Activated B cell treated with CpG ODN at 0.5 μM for 24 hours (primary cell): ENCODE measurements around the gene TUSC2. TPM values are rescaled to one million over a fixed set of nuclear protein-coding genes. Genes with fewer than 3 reads are reported as not detected.
"Not testable (repeated sequence)": the region's sequence is repeated elsewhere in the genome, so short reads cannot be mapped to it uniquely, and the experiment has no call there.

Experiments used
- ATAC-seq: fragments of 200-7000 bp; cut with Tn5 transposase; one replicate; pipeline ENCODE4 v1.10.0; 2021; ENCODE audit warnings: low read depth, mild to moderate bottlenecking, moderate library complexity
- CTCF ChIA-PET: fragments of 350-600 bp; sonication (Branson Sonifier 250); formaldehyde crosslinking; loops from one replicate; lab custom pipeline; 2021; ENCODE audit warnings: antibody characterized with exemption; lab: Charles Lee
- POLR2A ChIA-PET: fragments of 350-600 bp; sonication (Branson Sonifier 250); formaldehyde crosslinking; loops from one replicate; lab custom pipeline; 2021; ENCODE audit warnings: antibody characterized with exemption; lab: Charles Lee
- DNase-seq: peaks from one replicate; pipeline ENCODE4 v3.0.0; 2022
- H3K27ac Mint-ChIP-seq: one replicate; pipeline ENCODE4 v1.8.0; 2020; ENCODE audit warnings: mixed read lengths
- H3K27me3 Mint-ChIP-seq: one replicate; pipeline ENCODE4 v1.8.0; 2021; ENCODE audit warnings: mixed read lengths
- H3K36me3 Mint-ChIP-seq: one replicate; pipeline ENCODE4 v1.8.0; 2021; ENCODE audit warnings: low read depth, mixed read lengths
- H3K4me1 Mint-ChIP-seq: one replicate; pipeline ENCODE4 v1.8.0; 2021; ENCODE audit warnings: mixed read lengths
- H3K4me3 Mint-ChIP-seq: one replicate; pipeline ENCODE4 v1.8.0; 2020; ENCODE audit warnings: mild to moderate bottlenecking, mixed read lengths
- H3K9me3 Mint-ChIP-seq: one replicate; pipeline ENCODE4 v1.8.0; 2020; ENCODE audit warnings: mixed read lengths
- intact Hi-C: fragments of 100-400 bp; cut with micrococcal nuclease; formaldehyde crosslinking; loops from one replicate; pipeline ENCODE4 v1.15.1; 2024
- total RNA-seq: library from RNA; stranded (reverse); gene quantifications from 2 replicates; pipeline ENCODE4 v1.2.3, GENCODE V29; 2022
- TF ChIP-seq, protein P1 (sequence below): fragments of 200-600 bp; IDR thresholded peaks from one replicate; pipeline ENCODE4 v1.8.0; 2022; ENCODE audit warnings: antibody characterized with exemption, mild to moderate bottlenecking

The TUSC2 gene
- total RNA-seq, 1 donor from 2014 or later, result 33.4 TPM

DNA sequence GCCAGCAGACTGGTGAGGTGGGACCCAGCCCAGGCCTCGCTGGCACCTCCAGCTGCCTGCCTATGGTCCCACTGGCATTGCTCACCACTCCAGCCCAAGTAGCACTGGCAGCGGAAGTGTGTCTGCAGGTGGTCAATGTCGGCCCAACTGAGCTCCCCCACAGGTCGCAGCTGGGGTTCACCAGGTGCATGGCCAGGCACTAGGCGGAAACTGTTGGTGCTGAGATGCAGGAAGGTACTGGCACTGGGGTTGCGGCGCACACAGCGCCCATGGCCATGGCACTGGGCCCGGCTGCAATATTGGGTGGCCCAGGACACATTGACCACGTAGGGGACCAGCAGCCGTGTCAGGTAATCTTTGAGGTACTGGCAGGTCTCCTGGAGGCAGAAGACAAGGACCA, 9.9 kb downstream of the TUSC2 start:
- H3K27me3 Mint-ChIP-seq, result no peaks in the 10 kb centered on the region
- no peak overlapping the region for H3K27ac Mint-ChIP-seq
- H3K4me3 Mint-ChIP-seq, result no peak overlapping the region
- TF ChIP-seq, protein P1, sequence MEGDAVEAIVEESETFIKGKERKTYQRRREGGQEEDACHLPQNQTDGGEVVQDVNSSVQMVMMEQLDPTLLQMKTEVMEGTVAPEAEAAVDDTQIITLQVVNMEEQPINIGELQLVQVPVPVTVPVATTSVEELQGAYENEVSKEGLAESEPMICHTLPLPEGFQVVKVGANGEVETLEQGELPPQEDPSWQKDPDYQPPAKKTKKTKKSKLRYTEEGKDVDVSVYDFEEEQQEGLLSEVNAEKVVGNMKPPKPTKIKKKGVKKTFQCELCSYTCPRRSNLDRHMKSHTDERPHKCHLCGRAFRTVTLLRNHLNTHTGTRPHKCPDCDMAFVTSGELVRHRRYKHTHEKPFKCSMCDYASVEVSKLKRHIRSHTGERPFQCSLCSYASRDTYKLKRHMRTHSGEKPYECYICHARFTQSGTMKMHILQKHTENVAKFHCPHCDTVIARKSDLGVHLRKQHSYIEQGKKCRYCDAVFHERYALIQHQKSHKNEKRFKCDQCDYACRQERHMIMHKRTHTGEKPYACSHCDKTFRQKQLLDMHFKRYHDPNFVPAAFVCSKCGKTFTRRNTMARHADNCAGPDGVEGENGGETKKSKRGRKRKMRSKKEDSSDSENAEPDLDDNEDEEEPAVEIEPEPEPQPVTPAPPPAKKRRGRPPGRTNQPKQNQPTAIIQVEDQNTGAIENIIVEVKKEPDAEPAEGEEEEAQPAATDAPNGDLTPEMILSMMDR, result no peak
- peaks cover 38% of the 10 kb centered on the region for H3K4me1 Mint-ChIP-seq
- no peaks in the 10 kb centered on the region for H3K9me3 Mint-ChIP-seq
- DNase-seq (no peak), ATAC-seq (no peak)
- H3K36me3 Mint-ChIP-seq, result peaks cover 3% of the 10 kb centered on the region
- intact Hi-C loops, result no loop called here
- CTCF ChIA-PET, result interaction anchor here (1.6 kb wide), 1 partner anchor 19 kb away, joined by 3 read pairs; the partner anchor contains the start of genes HYAL3 and NAA80
- POLR2A ChIA-PET, result interaction anchor here (1.3 kb wide), 2 partner anchors 19 to 26 kb away, joined by 4 read pairs; partner anchors contain the start of genes HYAL3, IFRD2 and NAA80

DNA sequence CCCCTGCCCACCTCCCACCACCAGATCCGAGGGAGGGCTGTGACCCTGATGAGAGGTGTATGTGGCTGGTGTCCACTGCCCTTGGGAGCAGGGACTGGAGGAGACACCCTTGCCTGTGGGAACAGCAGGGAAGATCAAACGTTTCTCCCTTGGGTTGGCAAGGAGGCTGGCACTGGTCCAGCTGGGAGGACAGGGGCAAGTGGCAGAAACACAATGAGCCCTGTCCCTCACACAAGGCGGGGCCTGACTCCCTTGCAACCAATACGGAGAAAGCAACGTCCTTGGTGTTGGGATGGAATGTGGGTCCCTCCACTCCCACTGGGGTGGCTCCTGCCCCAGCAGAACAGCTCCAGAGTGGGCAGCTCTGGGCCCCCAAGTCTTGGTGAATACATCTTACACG, 10.7 kb downstream of the TUSC2 start:
- CTCF ChIA-PET, result no interaction called here

DNA sequence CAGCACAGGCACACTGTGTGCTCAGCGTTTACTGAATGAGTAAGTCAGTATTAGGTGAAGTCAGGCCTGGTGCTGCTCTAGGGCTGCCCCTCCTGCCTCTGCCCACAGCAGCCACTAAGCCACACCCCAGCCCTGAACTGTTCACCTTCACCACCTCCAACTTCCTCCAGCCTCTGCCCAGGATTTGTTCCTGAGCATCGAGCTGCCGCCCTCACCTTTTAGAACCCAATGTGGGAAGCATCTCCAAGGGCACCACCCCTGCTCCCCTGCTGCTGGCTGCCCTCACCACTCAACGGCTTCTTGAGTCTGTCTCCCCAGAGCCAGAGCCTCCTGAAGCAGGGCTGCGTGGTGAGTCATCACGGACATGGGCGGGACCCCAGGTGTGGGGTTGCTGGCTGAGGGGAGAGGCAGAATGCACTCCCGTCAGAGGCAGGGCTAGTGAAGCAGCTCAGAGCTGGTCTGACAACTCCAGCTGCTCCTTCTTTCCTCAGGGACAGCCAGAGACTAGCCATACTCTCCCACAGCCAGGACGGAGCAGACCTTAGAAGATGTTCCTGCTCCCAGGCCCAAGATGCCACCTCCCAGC, 11.3 kb downstream of the TUSC2 start:
- no peaks in the 10 kb centered on the region for H3K9me3 Mint-ChIP-seq
- DNase-seq (no peak), ATAC-seq (peak; percentile 35)
- ChIA-PET POLR2A (interaction anchor here (0.6 to 1.3 kb wide), 4 partner anchors 17 to 72 kb away, joined by 3 to 4 read pairs (median 4); partner anchors contain the start of genes CYB561D2, HYAL3, NAA80 and NPRL2), CTCF (no interaction called here)
- H3K27me3 Mint-ChIP-seq, result no peaks in the 10 kb centered on the region
- H3K4me1 Mint-ChIP-seq, result peaks cover 36% of the 10 kb centered on the region
- H3K4me3 Mint-ChIP-seq, result peak overlapping the region; percentile 58
- peaks cover 3% of the 10 kb centered on the region for H3K36me3 Mint-ChIP-seq
- H3K27ac Mint-ChIP-seq, result peak overlapping the region; percentile 85
- intact Hi-C loops, result no loop called here
- TF ChIP-seq, protein P1, result no peak

More for the DNA sequence above, 10.7 kb downstream of the TUSC2 start:
- Mint-ChIP-seq H3K27me3 (no peaks in the 10 kb centered on the region), H3K36me3 (peaks cover 3% of the 10 kb centered on the region), H3K4me3 (no peak overlapping the region), H3K27ac (no peak overlapping the region), H3K9me3 (no peaks in the 10 kb centered on the region), H3K4me1 (peaks cover 36% of the 10 kb centered on the region)
- TF ChIP-seq, protein P1, result no peak
- intact Hi-C loops, result no loop called here
- ATAC-seq (no peak), DNase-seq (no peak)
- POLR2A ChIA-PET, result interaction anchor here (1.0 to 1.3 kb wide), 3 partner anchors 18 to 33 kb away, joined by 3 to 4 read pairs (median 4); partner anchors contain the start of genes CYB561D2, HYAL3, NAA80 and NPRL2

DNA sequence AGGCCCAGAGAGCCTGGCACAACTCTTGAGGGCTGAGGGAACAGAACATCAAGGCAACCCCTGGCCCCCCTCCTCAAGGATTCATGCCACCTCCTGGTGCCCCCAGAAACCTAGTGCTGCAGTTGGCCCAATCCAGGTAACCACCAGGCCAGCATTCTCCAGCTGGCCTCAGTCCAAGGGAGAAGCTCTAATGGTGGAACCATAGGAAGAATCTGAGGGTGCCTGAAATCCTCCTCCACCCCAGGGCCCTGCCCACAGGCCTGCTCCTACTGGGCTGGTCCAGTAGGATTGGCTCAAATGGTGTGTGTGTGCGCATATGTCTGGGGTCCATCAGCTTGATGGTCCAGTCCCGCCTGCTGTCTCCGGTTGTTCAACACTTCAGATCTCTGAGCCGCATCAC, 13.2 kb downstream of the TUSC2 start:
- H3K9me3 Mint-ChIP-seq, result no peaks in the 10 kb centered on the region
- ChIA-PET CTCF (interaction anchor here (1.1 kb wide), 1 partner anchor 16 kb away, joined by 3 read pairs; the partner anchor contains the start of genes HYAL3 and NAA80), POLR2A (interaction anchor here (0.9 kb wide), 1 partner anchor 9 kb away, joined by 3 read pairs; no protein-coding TSS in a partner anchor)
- H3K27ac Mint-ChIP-seq, result no peak overlapping the region
- ATAC-seq, result no peak
- H3K4me3 Mint-ChIP-seq, result no peak overlapping the region
- no peaks in the 10 kb centered on the region for H3K36me3 Mint-ChIP-seq
- TF ChIP-seq, protein P1, result no peak
- intact Hi-C loops, result no loop called here
- no peak for DNase-seq
- peaks cover 27% of the 10 kb centered on the region for H3K4me1 Mint-ChIP-seq
- no peaks in the 10 kb centered on the region for H3K27me3 Mint-ChIP-seq

DNA sequence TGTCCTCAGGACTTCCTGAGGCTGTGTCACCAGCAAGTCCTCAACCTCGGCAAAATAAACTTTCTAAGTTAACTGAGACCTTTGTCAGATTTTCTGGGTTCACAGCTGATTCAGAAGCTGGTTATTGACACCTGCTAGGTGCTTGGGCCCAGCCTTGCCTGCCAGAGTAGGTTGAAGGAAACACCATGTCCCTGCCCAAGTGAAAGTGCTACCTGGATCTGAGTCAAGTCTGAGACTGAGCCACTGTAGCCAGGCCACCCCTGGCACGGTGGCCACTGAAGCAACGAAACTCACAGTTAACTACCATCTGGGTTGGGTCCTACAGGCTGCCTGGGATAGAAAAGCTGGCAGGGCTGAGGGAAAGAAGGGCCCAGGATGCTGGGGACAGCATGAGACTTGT, 13.7 kb downstream of the TUSC2 start:
- ATAC-seq (no peak), DNase-seq (no peak)
- ChIA-PET POLR2A (interaction anchor here (0.9 kb wide), 1 partner anchor 8 kb away, joined by 3 read pairs; no protein-coding TSS in a partner anchor), CTCF (interaction anchor here (1.1 kb wide), 1 partner anchor 15 kb away, joined by 3 read pairs; the partner anchor contains the start of genes HYAL3 and NAA80)
- Mint-ChIP-seq H3K36me3 (no peaks in the 10 kb centered on the region), H3K4me3 (no peak overlapping the region), H3K27ac (peak overlapping the region; percentile 11), H3K27me3 (no peaks in the 10 kb centered on the region), H3K4me1 (peaks cover 23% of the 10 kb centered on the region), H3K9me3 (no peaks in the 10 kb centered on the region)
- intact Hi-C loops, result no loop called here
- TF ChIP-seq, protein P1, result no peak

DNA sequence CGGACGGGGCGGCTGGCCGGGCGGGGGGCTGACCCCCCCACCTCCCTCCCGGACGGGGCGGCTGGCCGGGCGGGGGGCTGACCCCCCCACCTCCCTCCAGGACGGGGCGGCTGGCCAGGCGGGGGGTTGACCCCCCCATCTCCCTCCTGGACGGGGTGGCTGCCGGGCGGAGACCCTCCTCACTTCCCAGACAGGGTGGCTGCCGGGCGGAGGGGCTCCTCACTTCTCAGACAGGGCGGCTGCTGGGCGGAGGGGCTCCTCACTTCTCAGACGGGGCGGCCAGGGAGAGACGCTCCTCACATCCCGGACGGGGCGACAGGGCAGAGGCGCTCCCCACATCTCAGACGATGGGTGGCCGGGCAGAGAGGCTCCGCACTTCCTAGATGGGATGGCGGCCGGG, 16.0 kb downstream of the TUSC2 start:
- H3K4me1 Mint-ChIP-seq, result peaks cover 11% of the 10 kb centered on the region
- POLR2A ChIA-PET, H3K27ac Mint-ChIP-seq, DNase-seq, ATAC-seq, H3K27me3 Mint-ChIP-seq, H3K4me3 Mint-ChIP-seq, CTCF ChIA-PET, H3K9me3 Mint-ChIP-seq, H3K36me3 Mint-ChIP-seq, intact Hi-C loops: not testable (repeated sequence)
